ENCODE data around the gene TARS3. TPM values are rescaled to one million over a fixed set of nuclear protein-coding genes. Genes with fewer than 3 reads are reported as not detected.

Gene TARS3
- total RNA-seq, 1 donor from 2014 or later, result 21.2 TPM

- H3K9ac ChIP-seq, result no peak overlapping the region
- Mint-ChIP-seq H3K27me3 (ENCODE audit: insufficient read depth, low read depth) (peaks cover 4% of the 10 kb centered on the region), H3K4me1 (no peaks in the 10 kb centered on the region), H3K36me3 (peaks cover 35% of the 10 kb centered on the region), H3K9me3 (no peaks in the 10 kb centered on the region), H3K4me3 (no peak overlapping the region), H3K27ac (no peak overlapping the region)
- H2AFZ ChIP-seq (replicated peaks), result no peak overlapping the region
- peaks cover 5% of the 10 kb centered on the region for H3K36me3 ChIP-seq
- no peak overlapping the region for H3K4me3 ChIP-seq
- no peaks in the 10 kb centered on the region for H3K27me3 ChIP-seq
- TF ChIP-seq EZH2phosphoT487 (IDR thresholded peaks at IDR 0.05) (no peak), CTCF (IDR thresholded peaks at IDR 0.05) (no peak), EZH2 (IDR thresholded peaks at IDR 0.05) (no peak)
- no peak for DNase-seq (ENCODE audit: low spot score)
- H3K4me1 ChIP-seq, result no peaks in the 10 kb centered on the region
- H3K4me2 ChIP-seq, result no peak overlapping the region
- no peaks in the 10 kb centered on the region for H4K20me1 ChIP-seq (ENCODE audit: low read depth)
- H3K9me3 ChIP-seq (ENCODE audit: low read depth), result no peaks in the 10 kb centered on the region
- no peaks in the 10 kb centered on the region for H3K79me2 ChIP-seq (ENCODE audit: low read depth)
- no peaks in the 10 kb centered on the region for H3F3A ChIP-seq (ENCODE audit: low read depth)
- H3K27ac ChIP-seq, result no peak overlapping the region
These were observed 27.4 kb downstream of the TARS3 start for GRCh38 chr15:101696829-101697228.

- TF ChIP-seq EZH2 (IDR thresholded peaks at IDR 0.05), result no peak
- TF ChIP-seq CTCF (IDR thresholded peaks at IDR 0.05), result peak; percentile 13
- Histone ChIP-seq H3K79me2 (ENCODE audit: low read depth) (no peaks in the 10 kb centered on the region), H3K9me3 (ENCODE audit: low read depth) (no peaks in the 10 kb centered on the region), H3K4me3 (no peak overlapping the region), H4K20me1 (ENCODE audit: low read depth) (no peaks in the 10 kb centered on the region), H3K9ac (no peak overlapping the region), H3K27me3 (no peaks in the 10 kb centered on the region), H3K27ac (no peak overlapping the region), H2AFZ (replicated peaks) (no peak overlapping the region), H3K4me2 (no peak overlapping the region), H3F3A (ENCODE audit: low read depth) (no peaks in the 10 kb centered on the region), H3K36me3 (peaks cover 5% of the 10 kb centered on the region), H3K4me1 (no peaks in the 10 kb centered on the region)
- H3K4me3 Mint-ChIP-seq, result no peak overlapping the region
- peaks cover 26% of the 10 kb centered on the region for H3K36me3 Mint-ChIP-seq
- no peaks in the 10 kb centered on the region for H3K9me3 Mint-ChIP-seq
- peaks cover 7% of the 10 kb centered on the region for H3K27me3 Mint-ChIP-seq (ENCODE audit: insufficient read depth, low read depth)
- no peak overlapping the region for H3K27ac Mint-ChIP-seq
- DNase-seq (ENCODE audit: low spot score), result no peak
- H3K4me1 Mint-ChIP-seq, result no peaks in the 10 kb centered on the region
These were observed 30.0 kb downstream of the TARS3 start for GRCh38 chr15:101694261-101694660.

GRCh38 chr15:101692801-101693598 is 31.3 kb downstream of the TARS3 start:
- H3K27ac Mint-ChIP-seq, result no peak overlapping the region
- H3K9me3 Mint-ChIP-seq, result no peaks in the 10 kb centered on the region
- H2AFZ ChIP-seq (replicated peaks), result no peak overlapping the region

More at GRCh38 chr15:101692801-101693598, 31.3 kb downstream of the TARS3 start:
- Histone ChIP-seq H3K4me3 (no peak overlapping the region), H3K27ac (no peak overlapping the region), H3K79me2 (ENCODE audit: low read depth) (no peaks in the 10 kb centered on the region), H3K4me2 (no peak overlapping the region), H3K9me3 (ENCODE audit: low read depth) (no peaks in the 10 kb centered on the region), H3K9ac (no peak overlapping the region), H3K4me1 (no peaks in the 10 kb centered on the region), H3K36me3 (peaks cover 5% of the 10 kb centered on the region), H3F3A (ENCODE audit: low read depth) (no peaks in the 10 kb centered on the region), H4K20me1 (ENCODE audit: low read depth) (no peaks in the 10 kb centered on the region), H3K27me3 (no peaks in the 10 kb centered on the region)
- no peak for TF ChIP-seq EZH2 (IDR thresholded peaks at IDR 0.05)
- TF ChIP-seq CTCF (IDR thresholded peaks at IDR 0.05), result no peak
- TF ChIP-seq EZH2phosphoT487 (IDR thresholded peaks at IDR 0.05), result no peak
- no peak overlapping the region for H3K4me3 Mint-ChIP-seq
- peaks cover 7% of the 10 kb centered on the region for H3K27me3 Mint-ChIP-seq (ENCODE audit: insufficient read depth, low read depth)
- H3K36me3 Mint-ChIP-seq, result peaks cover 26% of the 10 kb centered on the region
- H3K4me1 Mint-ChIP-seq, result no peaks in the 10 kb centered on the region
- DNase-seq (ENCODE audit: low spot score), result no peak
